WTC11 (cell line): ENCODE measurements around the gene TLE4. TPM values are rescaled to one million over a fixed set of nuclear protein-coding genes. Genes with fewer than 3 reads are reported as not detected.

Source experiments
- ATAC-seq: fragments of 200-7000 bp; cut with Tn5 transposase; 2 replicates; pipeline ENCODE4 v1.10.0; 2021; ENCODE audit warnings: mild to moderate bottlenecking, moderate library complexity
- CTCF ChIA-PET: fragments of 300-600 bp; sonication (Branson Sonifier 250); formaldehyde crosslinking; loops from one replicate; lab custom pipeline; 2021; ENCODE audit warnings: antibody characterized with exemption; lab: Charles Lee
- POLR2A ChIA-PET: fragments of 350-600 bp; sonication (Branson Sonifier 250); formaldehyde crosslinking; loops from one replicate; lab custom pipeline; 2021; ENCODE audit warnings: antibody characterized with exemption; lab: Charles Lee
- DNase-seq: peaks from one replicate; pipeline ENCODE4 v3.0.0; 2021; ENCODE audit warnings: low spot score
- H3K27ac Mint-ChIP-seq: 2 replicates; pipeline ENCODE4 v1.8.0; 2021; ENCODE audit warnings: mixed read lengths
- H3K27me3 Mint-ChIP-seq: 2 replicates; pipeline ENCODE4 v1.8.0; 2021; ENCODE audit warnings: low read depth, mild to moderate bottlenecking, moderate library complexity, mixed read lengths
- H3K36me3 Mint-ChIP-seq: 2 replicates; pipeline ENCODE4 v1.8.0; 2021; ENCODE audit warnings: mixed read lengths
- H3K4me1 Mint-ChIP-seq: 2 replicates; pipeline ENCODE4 v1.8.0; 2022; ENCODE audit warnings: mixed read lengths
- H3K4me3 Mint-ChIP-seq: 2 replicates; pipeline ENCODE4 v1.8.0; 2021; ENCODE audit warnings: mild to moderate bottlenecking, moderate library complexity, mixed read lengths
- H3K9me3 Mint-ChIP-seq: 2 replicates; pipeline ENCODE4 v1.8.0; 2021; ENCODE audit warnings: mixed read lengths
- ATF1 ChIP-seq: sonication (generic); formaldehyde crosslinking; IDR thresholded peaks from 2 replicates; pipeline ENCODE4 v1.8.1; 2023; ENCODE audit warnings: mild to moderate bottlenecking, moderate library complexity, missing genetic modification reagents
- ELF4 ChIP-seq: sonication (generic); formaldehyde crosslinking; IDR thresholded peaks from 2 replicates; pipeline ENCODE4 v1.8.1; 2022; ENCODE audit warnings: low read depth, mild to moderate bottlenecking, moderate library complexity, missing genetic modification reagents
- GRHL2 ChIP-seq: fragments of 250-450 bp; sonication (Bioruptor Pico); IDR thresholded peaks from 2 replicates; pipeline ENCODE4 v1.8.0; 2022; ENCODE audit warnings: mild to moderate bottlenecking, moderate library complexity; ENCODE audit not compliant: insufficient replicate concordance, severe bottlenecking
- GTF2I ChIP-seq: fragments of 250-450 bp; sonication (Bioruptor Pico); conservative IDR thresholded peaks from 2 replicates; pipeline ENCODE4 v1.4.0; 2021; ENCODE audit warnings: mild to moderate bottlenecking
- JAZF1 ChIP-seq: fragments of 250-450 bp; sonication (Bioruptor Pico); IDR thresholded peaks from 2 replicates; pipeline ENCODE4 v1.9.0; 2021; ENCODE audit warnings: moderate library complexity, mild to moderate bottlenecking, inconsistent platforms
- JUN ChIP-seq: sonication (generic); formaldehyde crosslinking; IDR thresholded peaks from 2 replicates; pipeline ENCODE4 v1.8.0; 2023; ENCODE audit warnings: mild to moderate bottlenecking, missing genetic modification reagents
- MYBL2 ChIP-seq: sonication (generic); formaldehyde crosslinking; IDR thresholded peaks from 2 replicates; pipeline ENCODE4 v1.8.1; 2023; ENCODE audit warnings: mild to moderate bottlenecking, moderate library complexity, missing genetic modification reagents
- NFE2L1 ChIP-seq: sonication (generic); formaldehyde crosslinking; IDR thresholded peaks from 2 replicates; pipeline ENCODE4 v1.8.1; 2023; ENCODE audit warnings: missing genetic modification reagents
- NFYB ChIP-seq: sonication (generic); formaldehyde crosslinking; conservative IDR thresholded peaks from 2 replicates; pipeline ENCODE4 v1.8.0; 2022; ENCODE audit warnings: low read depth, missing genetic modification reagents
- NR1H2 ChIP-seq: sonication (generic); formaldehyde crosslinking; IDR thresholded peaks from 2 replicates; pipeline ENCODE4 v1.9.0; 2021; ENCODE audit warnings: mild to moderate bottlenecking, moderate library complexity, missing genetic modification reagents
- NR2C2 ChIP-seq: sonication (generic); formaldehyde crosslinking; IDR thresholded peaks from 2 replicates; pipeline ENCODE4 v1.8.0; 2022; ENCODE audit warnings: mild to moderate bottlenecking, missing genetic modification reagents
- RORB ChIP-seq: fragments of 250-450 bp; sonication (Bioruptor Pico); IDR thresholded peaks from 2 replicates; pipeline ENCODE4 v1.9.0; 2021; ENCODE audit warnings: mild to moderate bottlenecking
- SMAD3 ChIP-seq: sonication (generic); formaldehyde crosslinking; IDR thresholded peaks from 2 replicates; pipeline ENCODE4 v1.8.0; 2022; ENCODE audit warnings: missing genetic modification reagents, mild to moderate bottlenecking, borderline replicate concordance
- TP53 ChIP-seq: sonication (generic); formaldehyde crosslinking; IDR thresholded peaks from 2 replicates; pipeline ENCODE4 v1.8.1; 2023; ENCODE audit warnings: mild to moderate bottlenecking, missing genetic modification reagents
- ZBTB21 ChIP-seq: sonication (generic); formaldehyde crosslinking; IDR thresholded peaks from 2 replicates; pipeline ENCODE4 v1.8.1; 2023; ENCODE audit warnings: mild to moderate bottlenecking, missing genetic modification reagents, borderline replicate concordance
- ZNF138 ChIP-seq: sonication (generic); formaldehyde crosslinking; conservative IDR thresholded peaks from 2 replicates; pipeline ENCODE4 v1.8.1; 2022; ENCODE audit warnings: mild to moderate bottlenecking, moderate library complexity, missing genetic modification reagents
- ZNF263 ChIP-seq: sonication (generic); formaldehyde crosslinking; IDR thresholded peaks from 2 replicates; pipeline ENCODE4 v1.8.1; 2022; ENCODE audit warnings: low read depth, mild to moderate bottlenecking, moderate library complexity, missing genetic modification reagents
- ZNF416 ChIP-seq: fragments of 250-450 bp; sonication (Bioruptor Pico); IDR thresholded peaks from 2 replicates; pipeline ENCODE4 v1.9.0; 2021; ENCODE audit warnings: mild to moderate bottlenecking, inconsistent platforms
- ZNF671 ChIP-seq: fragments of 250-450 bp; sonication (Bioruptor Pico); IDR thresholded peaks from 2 replicates; pipeline ENCODE4 v1.8.0; 2021; ENCODE audit warnings: mild to moderate bottlenecking
- total RNA-seq: library from RNA; stranded (reverse); gene quantifications from 3 replicates; pipeline ENCODE4 v1.2.3, GENCODE V29; 2021
- TF ChIP-seq, protein P1 (sequence below): sonication (generic); formaldehyde crosslinking; IDR thresholded peaks from 2 replicates; pipeline ENCODE4 v1.8.1; 2023; ENCODE audit warnings: mild to moderate bottlenecking, missing genetic modification reagents
- TF ChIP-seq, protein P2 (sequence below): sonication (generic); formaldehyde crosslinking; IDR thresholded peaks from 2 replicates; pipeline ENCODE4 v1.8.0; 2023; ENCODE audit warnings: mild to moderate bottlenecking, missing genetic modification reagents
- TF ChIP-seq, protein P3 (sequence below): sonication (generic); formaldehyde crosslinking; IDR thresholded peaks from 2 replicates; pipeline ENCODE4 v1.8.1; 2023; ENCODE audit warnings: mild to moderate bottlenecking, missing genetic modification reagents, moderate library complexity
- TF ChIP-seq, protein P4 (sequence below): sonication (generic); formaldehyde crosslinking; IDR thresholded peaks from 2 replicates; pipeline ENCODE4 v1.8.1; 2022; ENCODE audit warnings: missing genetic modification reagents, borderline replicate concordance
- TF ChIP-seq, protein P5 (sequence below): fragments of 250-450 bp; sonication (Bioruptor Pico); IDR thresholded peaks from 2 replicates; pipeline ENCODE4 v1.9.0; 2021; ENCODE audit warnings: mild to moderate bottlenecking

Gene TLE4
- total RNA-seq, 1 experiment from 2014 or later: 48.1 TPM

DNA sequence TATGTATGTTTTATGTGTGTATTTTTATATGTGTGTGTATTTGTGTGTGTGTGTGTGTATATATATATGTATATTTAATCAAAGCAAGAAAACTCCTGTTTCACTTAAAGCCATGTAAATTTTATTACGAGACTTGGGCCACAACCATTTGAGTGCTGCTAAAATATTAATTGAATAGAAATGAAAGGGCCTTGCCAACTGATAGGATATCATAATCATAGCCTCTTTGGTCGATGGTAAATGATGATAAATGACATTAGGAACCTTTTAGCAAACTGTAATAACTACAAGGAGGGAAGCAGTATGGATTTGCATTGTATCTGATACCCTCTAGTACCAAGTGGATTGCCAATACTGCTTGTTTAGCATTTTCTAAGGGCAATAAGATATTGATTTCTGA is 7.9 kb downstream of the TLE4 start:
- peaks cover 28% of the 10 kb centered on the region for H3K36me3 Mint-ChIP-seq
- ChIA-PET POLR2A (no interaction called here), CTCF (no interaction called here)
- H3K27ac Mint-ChIP-seq: no peak overlapping the region
- H3K4me1 Mint-ChIP-seq: peaks cover 71% of the 10 kb centered on the region
- no peak for TF ChIP-seq TP53 (CRISPR knock-in tag)
- TF ChIP-seq, protein P1, sequence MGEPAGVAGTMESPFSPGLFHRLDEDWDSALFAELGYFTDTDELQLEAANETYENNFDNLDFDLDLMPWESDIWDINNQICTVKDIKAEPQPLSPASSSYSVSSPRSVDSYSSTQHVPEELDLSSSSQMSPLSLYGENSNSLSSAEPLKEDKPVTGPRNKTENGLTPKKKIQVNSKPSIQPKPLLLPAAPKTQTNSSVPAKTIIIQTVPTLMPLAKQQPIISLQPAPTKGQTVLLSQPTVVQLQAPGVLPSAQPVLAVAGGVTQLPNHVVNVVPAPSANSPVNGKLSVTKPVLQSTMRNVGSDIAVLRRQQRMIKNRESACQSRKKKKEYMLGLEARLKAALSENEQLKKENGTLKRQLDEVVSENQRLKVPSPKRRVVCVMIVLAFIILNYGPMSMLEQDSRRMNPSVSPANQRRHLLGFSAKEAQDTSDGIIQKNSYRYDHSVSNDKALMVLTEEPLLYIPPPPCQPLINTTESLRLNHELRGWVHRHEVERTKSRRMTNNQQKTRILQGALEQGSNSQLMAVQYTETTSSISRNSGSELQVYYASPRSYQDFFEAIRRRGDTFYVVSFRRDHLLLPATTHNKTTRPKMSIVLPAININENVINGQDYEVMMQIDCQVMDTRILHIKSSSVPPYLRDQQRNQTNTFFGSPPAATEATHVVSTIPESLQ (CRISPR knock-in tag): no peak
- no peak for TF ChIP-seq NFYB (CRISPR knock-in tag)
- no peak for TF ChIP-seq GRHL2 (CRISPR knock-in tag)
- TF ChIP-seq, protein P2, sequence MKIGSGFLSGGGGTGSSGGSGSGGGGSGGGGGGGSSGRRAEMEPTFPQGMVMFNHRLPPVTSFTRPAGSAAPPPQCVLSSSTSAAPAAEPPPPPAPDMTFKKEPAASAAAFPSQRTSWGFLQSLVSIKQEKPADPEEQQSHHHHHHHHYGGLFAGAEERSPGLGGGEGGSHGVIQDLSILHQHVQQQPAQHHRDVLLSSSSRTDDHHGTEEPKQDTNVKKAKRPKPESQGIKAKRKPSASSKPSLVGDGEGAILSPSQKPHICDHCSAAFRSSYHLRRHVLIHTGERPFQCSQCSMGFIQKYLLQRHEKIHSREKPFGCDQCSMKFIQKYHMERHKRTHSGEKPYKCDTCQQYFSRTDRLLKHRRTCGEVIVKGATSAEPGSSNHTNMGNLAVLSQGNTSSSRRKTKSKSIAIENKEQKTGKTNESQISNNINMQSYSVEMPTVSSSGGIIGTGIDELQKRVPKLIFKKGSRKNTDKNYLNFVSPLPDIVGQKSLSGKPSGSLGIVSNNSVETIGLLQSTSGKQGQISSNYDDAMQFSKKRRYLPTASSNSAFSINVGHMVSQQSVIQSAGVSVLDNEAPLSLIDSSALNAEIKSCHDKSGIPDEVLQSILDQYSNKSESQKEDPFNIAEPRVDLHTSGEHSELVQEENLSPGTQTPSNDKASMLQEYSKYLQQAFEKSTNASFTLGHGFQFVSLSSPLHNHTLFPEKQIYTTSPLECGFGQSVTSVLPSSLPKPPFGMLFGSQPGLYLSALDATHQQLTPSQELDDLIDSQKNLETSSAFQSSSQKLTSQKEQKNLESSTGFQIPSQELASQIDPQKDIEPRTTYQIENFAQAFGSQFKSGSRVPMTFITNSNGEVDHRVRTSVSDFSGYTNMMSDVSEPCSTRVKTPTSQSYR: no peak
- TF ChIP-seq ZNF416 (CRISPR knock-in tag): no peak
- TF ChIP-seq GTF2I (CRISPR knock-in tag): no peak
- no peak for TF ChIP-seq NR1H2 (CRISPR knock-in tag)
- no peak for TF ChIP-seq MYBL2
- no peak for TF ChIP-seq ATF1
- no peaks in the 10 kb centered on the region for H3K9me3 Mint-ChIP-seq
- ATAC-seq (no peak), DNase-seq (no peak)
- no peaks in the 10 kb centered on the region for H3K27me3 Mint-ChIP-seq
- H3K4me3 Mint-ChIP-seq: no peak overlapping the region

DNA sequence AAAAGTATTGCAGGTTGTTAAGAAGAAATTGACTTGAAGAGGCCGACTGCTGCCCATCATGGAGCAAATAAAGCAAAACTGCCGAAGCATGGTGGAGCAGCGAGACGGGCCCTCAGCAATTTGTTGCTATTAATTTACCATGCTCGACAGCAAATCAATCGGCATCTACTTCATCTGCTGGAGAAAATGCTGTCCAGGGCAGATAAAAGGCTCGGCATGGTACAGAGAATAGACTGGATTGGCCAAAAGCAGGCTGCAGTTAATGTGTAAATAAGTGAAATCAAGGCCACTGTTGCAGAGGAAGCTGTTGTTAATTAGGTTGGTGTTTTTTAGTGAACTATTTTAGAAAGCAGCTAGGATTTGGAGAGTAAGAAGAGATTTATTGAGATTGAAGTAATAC is 8.3 kb downstream of the TLE4 start:
- Mint-ChIP-seq H3K27me3 (no peaks in the 10 kb centered on the region), H3K27ac (no peak overlapping the region), H3K36me3 (peaks cover 28% of the 10 kb centered on the region), H3K9me3 (no peaks in the 10 kb centered on the region), H3K4me3 (no peak overlapping the region), H3K4me1 (peaks cover 70% of the 10 kb centered on the region)
- no peak for DNase-seq
- POLR2A ChIA-PET: no interaction called here
- CTCF ChIA-PET: no interaction called here
- no peak for ATAC-seq
- TF ChIP-seq, protein P3, sequence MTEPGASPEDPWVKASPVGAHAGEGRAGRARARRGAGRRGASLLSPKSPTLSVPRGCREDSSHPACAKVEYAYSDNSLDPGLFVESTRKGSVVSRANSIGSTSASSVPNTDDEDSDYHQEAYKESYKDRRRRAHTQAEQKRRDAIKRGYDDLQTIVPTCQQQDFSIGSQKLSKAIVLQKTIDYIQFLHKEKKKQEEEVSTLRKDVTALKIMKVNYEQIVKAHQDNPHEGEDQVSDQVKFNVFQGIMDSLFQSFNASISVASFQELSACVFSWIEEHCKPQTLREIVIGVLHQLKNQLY (CRISPR knock-in tag): no peak
- TF ChIP-seq NR2C2: no peak
- TF ChIP-seq NR1H2 (CRISPR knock-in tag): no peak
- TF ChIP-seq, protein P4, sequence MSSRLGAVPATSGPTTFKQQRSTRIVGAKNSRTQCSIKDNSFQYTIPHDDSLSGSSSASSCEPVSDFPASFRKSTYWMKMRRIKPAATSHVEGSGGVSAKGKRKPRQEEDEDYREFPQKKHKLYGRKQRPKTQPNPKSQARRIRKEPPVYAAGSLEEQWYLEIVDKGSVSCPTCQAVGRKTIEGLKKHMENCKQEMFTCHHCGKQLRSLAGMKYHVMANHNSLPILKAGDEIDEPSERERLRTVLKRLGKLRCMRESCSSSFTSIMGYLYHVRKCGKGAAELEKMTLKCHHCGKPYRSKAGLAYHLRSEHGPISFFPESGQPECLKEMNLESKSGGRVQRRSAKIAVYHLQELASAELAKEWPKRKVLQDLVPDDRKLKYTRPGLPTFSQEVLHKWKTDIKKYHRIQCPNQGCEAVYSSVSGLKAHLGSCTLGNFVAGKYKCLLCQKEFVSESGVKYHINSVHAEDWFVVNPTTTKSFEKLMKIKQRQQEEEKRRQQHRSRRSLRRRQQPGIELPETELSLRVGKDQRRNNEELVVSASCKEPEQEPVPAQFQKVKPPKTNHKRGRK (CRISPR knock-in tag): no peak
- TF ChIP-seq RORB (CRISPR knock-in tag): no peak

DNA sequence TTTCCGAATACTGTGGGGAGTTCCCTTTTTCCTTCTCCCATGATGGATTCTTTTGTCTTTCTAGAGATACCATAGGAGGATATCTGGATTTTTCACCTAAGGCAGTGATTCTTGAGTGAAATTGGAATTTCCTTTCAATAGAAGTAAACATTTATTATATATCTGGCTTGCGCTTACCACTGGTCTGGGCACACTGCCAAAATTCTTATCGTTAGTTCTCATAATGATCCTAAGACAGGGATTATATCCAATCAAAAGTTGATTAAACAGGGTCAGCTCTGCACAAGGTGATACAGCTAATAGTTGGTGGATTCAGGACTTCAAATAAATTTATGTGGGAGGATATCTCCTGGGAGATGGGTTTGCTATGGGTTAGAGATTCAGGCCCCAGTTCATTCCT is 9.6 kb downstream of the TLE4 start:
- Mint-ChIP-seq H3K27ac (peak overlapping the region; percentile 32; the same call in 1 of the 2 replicates), H3K9me3 (no peaks in the 10 kb centered on the region), H3K36me3 (peaks cover 21% of the 10 kb centered on the region), H3K27me3 (no peaks in the 10 kb centered on the region), H3K4me1 (peaks cover 62% of the 10 kb centered on the region), H3K4me3 (no peak overlapping the region)
- ChIA-PET POLR2A (interaction anchor here (0.8 kb wide), 1 partner anchor 10 kb away, joined by 3 read pairs; the partner anchor contains the start of gene TLE4), CTCF (no interaction called here)
- TF ChIP-seq JUN (CRISPR knock-in tag): no peak
- no peak for TF ChIP-seq JAZF1 (CRISPR knock-in tag)
- TF ChIP-seq ZNF138 (CRISPR knock-in tag): no peak
- TF ChIP-seq, protein P5, sequence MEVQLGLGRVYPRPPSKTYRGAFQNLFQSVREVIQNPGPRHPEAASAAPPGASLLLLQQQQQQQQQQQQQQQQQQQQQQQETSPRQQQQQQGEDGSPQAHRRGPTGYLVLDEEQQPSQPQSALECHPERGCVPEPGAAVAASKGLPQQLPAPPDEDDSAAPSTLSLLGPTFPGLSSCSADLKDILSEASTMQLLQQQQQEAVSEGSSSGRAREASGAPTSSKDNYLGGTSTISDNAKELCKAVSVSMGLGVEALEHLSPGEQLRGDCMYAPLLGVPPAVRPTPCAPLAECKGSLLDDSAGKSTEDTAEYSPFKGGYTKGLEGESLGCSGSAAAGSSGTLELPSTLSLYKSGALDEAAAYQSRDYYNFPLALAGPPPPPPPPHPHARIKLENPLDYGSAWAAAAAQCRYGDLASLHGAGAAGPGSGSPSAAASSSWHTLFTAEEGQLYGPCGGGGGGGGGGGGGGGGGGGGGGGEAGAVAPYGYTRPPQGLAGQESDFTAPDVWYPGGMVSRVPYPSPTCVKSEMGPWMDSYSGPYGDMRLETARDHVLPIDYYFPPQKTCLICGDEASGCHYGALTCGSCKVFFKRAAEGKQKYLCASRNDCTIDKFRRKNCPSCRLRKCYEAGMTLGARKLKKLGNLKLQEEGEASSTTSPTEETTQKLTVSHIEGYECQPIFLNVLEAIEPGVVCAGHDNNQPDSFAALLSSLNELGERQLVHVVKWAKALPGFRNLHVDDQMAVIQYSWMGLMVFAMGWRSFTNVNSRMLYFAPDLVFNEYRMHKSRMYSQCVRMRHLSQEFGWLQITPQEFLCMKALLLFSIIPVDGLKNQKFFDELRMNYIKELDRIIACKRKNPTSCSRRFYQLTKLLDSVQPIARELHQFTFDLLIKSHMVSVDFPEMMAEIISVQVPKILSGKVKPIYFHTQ: no peak
- no peak for TF ChIP-seq ELF4
- TF ChIP-seq ZNF671 (CRISPR knock-in tag): no peak
- TF ChIP-seq ZNF416 (CRISPR knock-in tag): no peak
- no peak for TF ChIP-seq NFE2L1 (CRISPR knock-in tag)
- TF ChIP-seq ZBTB21 (CRISPR knock-in tag): no peak
- no peak for TF ChIP-seq ZNF263 (CRISPR knock-in tag)
- TF ChIP-seq NR2C2: no peak
- no peak for TF ChIP-seq NFYB (CRISPR knock-in tag)
- no peak for TF ChIP-seq SMAD3
- ATAC-seq (no peak), DNase-seq (no peak)
